GM21786 (cell line): Measurements from ENCODE around the gene PHLDA1.

Experiments
- ATAC-seq: cut with Tn5 transposase; IDR thresholded peaks from one replicate; pipeline ENCODE4 v1.9.1; 2021; ENCODE audit not compliant: unreplicated experiment

Gene PHLDA1

GRCh38 chr12:76038176-76038575, 6.6 kb upstream of the PHLDA1 start:
- ATAC-seq, result no peak

- ATAC-seq, result peak; percentile 62
Measured at GRCh38 chr12:76037130-76038103, 5.8 kb upstream of the PHLDA1 start.

- ATAC-seq, result no peak
Measured at GRCh38 chr12:76035045-76035444, 3.5 kb upstream of the PHLDA1 start.

GRCh38 chr12:76033081-76034011, 1.8 kb upstream of the PHLDA1 start:
- no peak for ATAC-seq

- ATAC-seq, result peak; percentile 13
Measured at GRCh38 chr12:76032043-76032981, 736 bp upstream of the PHLDA1 start.

- peak; percentile 10 for ATAC-seq
Measured at GRCh38 chr12:76031081-76031413, 529 bp downstream of the PHLDA1 start.

- ATAC-seq, result peak; percentile 3
Measured at GRCh38 chr12:76030341-76031080, 1.1 kb downstream of the PHLDA1 start.

GRCh38 chr12:76029982-76030340, 1.6 kb downstream of the PHLDA1 start:
- no peak for ATAC-seq

GRCh38 chr12:76028571-76029277, 2.9 kb downstream of the PHLDA1 start:
- no peak for ATAC-seq

GRCh38 chr12:76026643-76027063, 4.9 kb downstream of the PHLDA1 start:
- no peak for ATAC-seq

GRCh38 chr12:76025601-76026575, 5.7 kb downstream of the PHLDA1 start:
- ATAC-seq, result no peak

- ATAC-seq, result peak; percentile 33
Measured at GRCh38 chr12:76024942-76025600, 6.5 kb downstream of the PHLDA1 start.

- no peak for ATAC-seq
Measured at GRCh38 chr12:76024102-76024781, 7.3 kb downstream of the PHLDA1 start.

GRCh38 chr12:76023069-76023690, 8.4 kb downstream of the PHLDA1 start:
- ATAC-seq, result no peak

- ATAC-seq, result no peak
Measured at GRCh38 chr12:76022506-76022905, 9.1 kb downstream of the PHLDA1 start.
